Esophagus muscularis mucosa (tissue), 4 donors: ENCODE results near the gene TRIM38. TPM values are rescaled to one million over a fixed set of nuclear protein-coding genes. Genes with fewer than 3 reads are reported as not detected.
"Not testable (repeated sequence)": the region's sequence is repeated elsewhere in the genome, so short reads cannot be mapped to it uniquely, and the experiment has no call there.

ENCODE experiments used
- DNase-seq: peaks from one replicate; pipeline ENCODE4 v3.0.0-alpha.2; 2017; ENCODE audit errors: extremely low spot score
- H3K27ac ChIP-seq, 4 donors: fragments of 200-600 bp; sonication (generic); replicated peaks in 1 of 4; 1 replicate in 3 of 4; 2 replicates in 1 of 4; pipeline ENCODE4 v1.5.1; 2016 to 2019; ENCODE audit warnings: mild to moderate bottlenecking in 1 of 4
- H3K27me3 ChIP-seq, 4 donors: fragments of 200-600 bp; sonication (generic); one replicate each; pipeline versions ENCODE4 v1.5.1 to v1.6.0; 2016 to 2019
- H3K36me3 ChIP-seq, 4 donors: fragments of 200-600 bp; sonication (generic); one replicate each; pipeline ENCODE4 v1.5.1; 2016 to 2019
- H3K4me1 ChIP-seq, 4 donors: fragments of 200-600 bp; sonication (generic); one replicate each; pipeline ENCODE4 v1.5.1; 2016 to 2019
- H3K4me3 ChIP-seq, 4 donors: fragments of 200-600 bp; sonication (generic); 1 replicate in 2 of 4; 2 replicates in 2 of 4; pipeline ENCODE4 v1.5.1; 2016 to 2019; ENCODE audit warnings: mild to moderate bottlenecking in 4 of 4, moderate library complexity in 1 of 4
- H3K9me3 ChIP-seq, 4 donors: fragments of 200-600 bp; sonication (generic); 1 replicate in 3 of 4; 2 replicates in 1 of 4; pipeline ENCODE4 v1.5.1; 2016 to 2019
- EP300 ChIP-seq: sonication (generic); formaldehyde crosslinking; IDR thresholded peaks from one replicate; pipeline ENCODE4 v1.6.1; 2017; ENCODE audit warnings: antibody characterized with exemption
- POLR2A ChIP-seq: fragments of 450-650 bp; IDR thresholded peaks from one replicate; pipeline ENCODE4 v1.6.1; 2017; ENCODE audit warnings: antibody characterized with exemption, moderate library complexity, mild to moderate bottlenecking, low read depth
- POLR2AphosphoS5 ChIP-seq, 2 donors: sonication (generic); formaldehyde crosslinking; IDR thresholded peaks; one replicate each; pipeline ENCODE4 v1.6.1; 2017; ENCODE audit warnings: antibody characterized with exemption in 2 of 2
- WGBS: methylation state at CpG from one replicate; pipeline ENCODE4 v1.1.5; 2018; 5-methylcytosine and 5-hydroxymethylcytosine counted together
- intact Hi-C: fragments of 100-400 bp; cut with DNase I; formaldehyde crosslinking; loops from one replicate; pipeline ENCODE4 v1.15.1; 2023
- total RNA-seq, 4 donors: library from RNA; depleted of rRNA; stranded (reverse); fragments of >200 nt; gene quantifications; one replicate each; pipeline versions ENCODE4 v1.1.0 to v1.2.1, GENCODE V29; 2016
- TF ChIP-seq, protein P1 (sequence below), 3 experiments: fragments of 200-600 bp in 2 of 3; fragments of 450-650 bp in 1 of 3; sonication (generic) in 2 of 3; IDR thresholded peaks; one replicate each; pipeline ENCODE4 v1.5.1; 2017 to 2019; ENCODE audit warnings: antibody characterized with exemption in 3 of 3, mild to moderate bottlenecking in 2 of 3, moderate library complexity in 1 of 3

Gene TRIM38
- total RNA-seq, 4 donors from 2014 or later, result 5.3 to 6.4 (median 5.9) TPM

GRCh38 chr6:26012061-26012460 is 49.5 kb downstream of the TRIM38 start:
- TF ChIP-seq, protein P1, sequence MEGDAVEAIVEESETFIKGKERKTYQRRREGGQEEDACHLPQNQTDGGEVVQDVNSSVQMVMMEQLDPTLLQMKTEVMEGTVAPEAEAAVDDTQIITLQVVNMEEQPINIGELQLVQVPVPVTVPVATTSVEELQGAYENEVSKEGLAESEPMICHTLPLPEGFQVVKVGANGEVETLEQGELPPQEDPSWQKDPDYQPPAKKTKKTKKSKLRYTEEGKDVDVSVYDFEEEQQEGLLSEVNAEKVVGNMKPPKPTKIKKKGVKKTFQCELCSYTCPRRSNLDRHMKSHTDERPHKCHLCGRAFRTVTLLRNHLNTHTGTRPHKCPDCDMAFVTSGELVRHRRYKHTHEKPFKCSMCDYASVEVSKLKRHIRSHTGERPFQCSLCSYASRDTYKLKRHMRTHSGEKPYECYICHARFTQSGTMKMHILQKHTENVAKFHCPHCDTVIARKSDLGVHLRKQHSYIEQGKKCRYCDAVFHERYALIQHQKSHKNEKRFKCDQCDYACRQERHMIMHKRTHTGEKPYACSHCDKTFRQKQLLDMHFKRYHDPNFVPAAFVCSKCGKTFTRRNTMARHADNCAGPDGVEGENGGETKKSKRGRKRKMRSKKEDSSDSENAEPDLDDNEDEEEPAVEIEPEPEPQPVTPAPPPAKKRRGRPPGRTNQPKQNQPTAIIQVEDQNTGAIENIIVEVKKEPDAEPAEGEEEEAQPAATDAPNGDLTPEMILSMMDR (IDR thresholded peaks at IDR 0.05), result no peak
- TF ChIP-seq POLR2A (no peak), EP300 (no peak), POLR2AphosphoS5 (IDR thresholded peaks at IDR 0.05) (no peak)
- no peaks in the 10 kb centered on the region for H3K36me3 ChIP-seq
- H3K4me3 ChIP-seq, result no peak overlapping the region
- no peak for DNase-seq
- intact Hi-C loops, result loop anchor here (10.0 kb wide), 1 partner anchor 1123 kb away; a partner anchor contains a TSS
- H3K9me3 ChIP-seq, result no peaks in the 10 kb centered on the region
- H3K4me1 ChIP-seq, result peaks cover 5 to 11% (median 8%) of the 10 kb centered on the region in 4 donors
- no peaks in the 10 kb centered on the region for H3K27me3 ChIP-seq
- 86% methylated on average over 2 of the region's 2 CpGs for WGBS
- no peak overlapping the region for H3K27ac ChIP-seq

- 97% methylated on average over 5 of the region's 5 CpGs for WGBS
- not testable (repeated sequence) for H3K36me3 ChIP-seq, H3K9me3 ChIP-seq, H3K4me3 ChIP-seq, DNase-seq, H3K27ac ChIP-seq, H3K27me3 ChIP-seq
- intact Hi-C loops, result loop anchor here (10.0 kb wide), 1 partner anchor 1120 kb away; a partner anchor contains a TSS
- peaks cover 7 to 20% (median 19%) of the 10 kb centered on the region in 4 donors for H3K4me1 ChIP-seq
These were observed 51.8 kb downstream of the TRIM38 start for GRCh38 chr6:26014386-26014785.

GRCh38 chr6:26016245-26016962 is 53.8 kb downstream of the TRIM38 start:
- DNase-seq, result no peak
- H3K27me3 ChIP-seq, result no peaks in the 10 kb centered on the region
- TF ChIP-seq, protein P1 (IDR thresholded peaks at IDR 0.05), result no peak
- TF ChIP-seq POLR2A (no peak), EP300 (no peak), POLR2AphosphoS5 (IDR thresholded peaks at IDR 0.05) (no peak)
- peaks cover 7 to 27% (median 26%) of the 10 kb centered on the region in 4 donors for H3K4me1 ChIP-seq
- H3K4me3 ChIP-seq, result peak overlapping the region; percentile 45 to 54 (median 52)
- no peaks in the 10 kb centered on the region for H3K9me3 ChIP-seq
- no peaks in the 10 kb centered on the region for H3K36me3 ChIP-seq
- peak overlapping the region; percentile 78 to 83 (median 80) for H3K27ac ChIP-seq
- 57% methylated on average over 29 of the region's 29 CpGs for whole genome bisulfite sequencing
- intact Hi-C loops, result loop anchor here (10.0 kb wide), 1 partner anchor 1118 kb away; a partner anchor contains a TSS

- Histone ChIP-seq H3K4me3 (peak overlapping the region; percentile 45 to 54 (median 52)), H3K36me3 (no peaks in the 10 kb centered on the region), H3K9me3 (no peaks in the 10 kb centered on the region), H3K27me3 (no peaks in the 10 kb centered on the region), H3K27ac (peak overlapping the region; percentile 78 to 83 (median 80)), H3K4me1 (peaks cover 7 to 32% (median 30%) of the 10 kb centered on the region in 4 donors)
- TF ChIP-seq POLR2A, result no peak
- TF ChIP-seq, protein P1 (IDR thresholded peaks at IDR 0.05), result no peak
- no peak for TF ChIP-seq POLR2AphosphoS5 (IDR thresholded peaks at IDR 0.05)
- TF ChIP-seq EP300, result no peak
- 24% methylated on average over 18 of the region's 29 CpGs for WGBS
- no peak for DNase-seq
- intact Hi-C loops, result loop anchor here (10.0 kb wide), 1 partner anchor 1118 kb away; a partner anchor contains a TSS
These were observed 54.5 kb downstream of the TRIM38 start for GRCh38 chr6:26016963-26017631.

- intact Hi-C loops, result loop anchor here (10.0 kb wide), 1 partner anchor 1117 kb away; a partner anchor contains a TSS
- Histone ChIP-seq H3K4me3 (peak overlapping the region; percentile 45 to 54 (median 52)), H3K36me3 (no peaks in the 10 kb centered on the region), H3K27ac (peak overlapping the region; percentile 78 to 83 (median 80)), H3K27me3 (no peaks in the 10 kb centered on the region), H3K9me3 (no peaks in the 10 kb centered on the region), H3K4me1 (peaks cover 7 to 37% (median 34%) of the 10 kb centered on the region in 4 donors)
- WGBS, result 11% methylated on average over 5 of the region's 18 CpGs
- TF ChIP-seq, protein P1 (IDR thresholded peaks at IDR 0.05), result peak; percentile 10 to 50 (median 37)
- TF ChIP-seq POLR2A (no peak), EP300 (no peak), POLR2AphosphoS5 (IDR thresholded peaks at IDR 0.05) (peak in 1 of 2 donors; percentile 64)
- no peak for DNase-seq
These were observed 55.0 kb downstream of the TRIM38 start for GRCh38 chr6:26017632-26017966.
